NCI-H187 treated with DMSO at 0.1 percent for 48 hours (cell line): ENCODE data around the gene EPDR1.

ENCODE experiments used
- DNase-seq: peaks from one replicate; lab custom pipeline; 2025; lab: John Stamatoyannopoulos, UW

The EPDR1 gene

DNA sequence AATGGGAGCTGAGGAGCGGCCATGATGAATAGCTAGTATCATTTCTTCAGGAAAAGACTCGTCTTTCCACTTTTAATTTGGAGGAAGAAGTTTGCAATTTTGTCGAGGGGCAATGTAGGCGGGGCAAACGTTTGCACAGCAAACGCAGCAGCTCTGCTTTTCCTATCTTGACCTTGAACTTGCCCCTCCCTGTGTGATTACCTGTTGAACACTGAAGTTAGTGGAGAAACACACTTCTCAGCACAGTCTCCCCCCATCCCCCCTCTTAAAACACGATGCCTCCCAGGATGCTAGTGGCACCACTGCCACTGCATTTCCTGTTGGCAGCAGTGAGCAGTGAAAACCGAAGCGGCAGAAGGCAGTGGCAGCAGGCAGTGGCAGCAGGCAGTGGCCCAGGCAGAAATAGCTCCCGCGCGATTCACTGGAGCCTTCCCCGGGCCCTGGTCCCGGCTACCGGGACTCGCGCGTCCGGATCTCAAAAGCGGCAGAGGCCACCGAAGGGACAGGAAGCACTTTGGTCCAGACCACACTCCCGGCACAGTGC lies at the start of gene EPDR1:
Gene EPDR1, plus strand, starts transcription at position 336 of the 544 bp plus-strand sequence. CDS start 300 bp downstream, outside the sequence.
- DNase-seq: no peak

DNA sequence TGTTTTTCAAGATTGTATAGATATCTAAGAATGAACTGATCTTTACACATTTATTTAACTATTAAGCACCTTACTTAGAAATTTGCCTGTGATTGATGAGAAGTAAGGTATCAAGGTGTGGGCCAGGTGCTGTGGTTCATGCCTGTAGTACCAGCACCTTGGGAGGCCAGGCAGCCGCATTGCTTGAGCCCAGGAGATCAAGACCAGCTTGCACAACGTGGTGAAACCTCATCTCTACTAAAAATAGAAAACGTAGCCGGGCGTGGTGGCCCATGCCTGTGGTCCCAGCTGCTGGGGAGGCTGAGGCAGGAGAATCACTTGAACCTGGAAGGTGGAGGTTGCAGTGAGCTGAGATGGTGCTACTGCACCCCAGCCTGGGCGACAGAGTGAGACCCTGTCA lies 38.4 kb upstream of the EPDR1 start:
- no peak for DNase-seq

DNA sequence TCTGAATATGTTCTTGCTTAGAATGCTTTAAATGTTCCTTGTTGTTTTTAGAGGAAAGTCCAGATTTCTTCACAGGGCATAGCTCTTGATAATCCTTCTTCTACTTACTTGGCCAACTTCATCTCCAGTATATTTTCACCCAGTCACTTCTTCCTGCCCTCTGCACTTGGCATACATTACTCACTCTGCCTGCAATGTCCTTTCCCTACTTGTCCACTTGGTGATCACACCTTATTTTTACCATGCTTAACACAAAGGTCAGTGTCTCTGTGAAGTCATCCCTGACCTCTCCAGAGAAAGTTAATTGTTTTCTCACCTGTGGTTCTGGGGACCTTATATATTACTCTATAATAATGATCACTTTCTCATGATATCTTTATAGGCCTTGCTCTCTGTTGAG lies 27.1 kb upstream of the EPDR1 start:
- DNase-seq: no peak

DNA sequence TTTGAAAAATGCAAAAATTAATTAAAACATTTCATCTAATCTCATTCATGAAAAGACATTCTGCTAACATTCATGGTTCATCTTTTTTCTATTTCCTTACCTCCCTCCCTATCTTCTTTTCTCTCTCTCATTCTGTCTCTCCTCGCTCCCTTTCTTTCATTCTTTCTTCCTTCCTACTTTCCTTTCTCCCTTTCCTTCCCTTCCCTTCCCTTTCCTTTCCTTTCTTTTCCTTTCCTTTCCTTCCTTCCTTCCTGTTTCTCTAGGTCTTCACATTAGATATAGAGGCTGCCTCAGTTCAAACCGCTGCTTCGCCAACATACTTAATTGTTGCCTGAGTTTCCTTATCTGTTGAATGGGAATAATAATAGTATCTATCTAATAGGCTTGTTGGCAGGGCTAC lies 25.8 kb upstream of the EPDR1 start:
- DNase-seq: no peak

DNA sequence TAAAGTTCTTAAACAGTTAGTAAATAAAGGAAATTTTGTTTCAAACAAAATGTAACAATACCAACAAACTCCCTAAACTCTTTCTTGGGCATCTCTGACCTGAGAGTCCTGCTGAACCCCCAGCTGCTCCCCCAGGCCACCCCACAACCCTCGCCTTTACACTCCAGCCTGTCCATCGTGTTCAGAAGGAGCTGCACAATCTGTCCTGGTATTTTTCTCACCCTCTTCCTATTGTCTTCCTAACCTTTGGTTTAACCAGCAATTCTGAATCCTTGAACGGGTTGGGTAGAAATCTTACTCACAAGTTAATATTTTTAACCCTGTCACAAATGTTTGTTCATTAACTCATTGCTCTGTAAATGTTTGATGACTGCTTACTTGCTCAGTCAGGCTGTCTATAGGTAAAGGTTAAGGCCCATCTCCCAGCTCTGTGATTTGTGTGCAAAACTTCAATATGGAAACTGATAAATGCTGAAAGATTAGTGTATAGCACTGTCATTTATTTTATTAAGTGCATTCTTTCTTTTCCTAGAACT lies 20.7 kb upstream of the EPDR1 start:
- DNase-seq: no peak

DNA sequence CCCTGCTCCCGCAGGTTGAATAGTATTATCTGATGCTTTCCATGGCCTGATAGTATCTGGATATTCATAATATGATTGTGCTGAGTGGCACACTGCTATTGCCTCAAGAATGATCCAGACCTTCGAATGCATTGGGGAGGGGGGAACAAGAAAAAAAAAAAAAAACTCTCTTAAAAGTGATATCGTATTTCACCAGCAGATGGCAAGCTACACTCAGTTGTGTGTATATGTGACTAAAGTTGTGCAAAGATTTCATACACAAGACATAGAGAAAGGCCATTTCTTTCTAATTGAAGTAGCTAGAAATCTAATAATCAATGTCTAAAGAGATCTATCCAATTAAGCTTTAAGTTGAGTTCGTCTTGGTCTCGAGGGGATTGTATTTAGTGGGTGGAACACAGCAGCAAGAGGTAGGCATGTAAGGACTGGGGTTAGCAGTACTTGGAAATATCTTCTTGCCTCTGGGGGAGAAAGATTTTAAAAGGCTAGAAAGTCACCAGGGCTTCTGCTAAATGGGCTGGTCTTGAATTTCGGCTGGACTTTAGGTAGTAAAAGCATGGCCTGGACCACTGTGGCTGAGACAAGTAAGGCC lies 19.1 kb upstream of the EPDR1 start:
- peak; percentile 23 for DNase-seq

DNA sequence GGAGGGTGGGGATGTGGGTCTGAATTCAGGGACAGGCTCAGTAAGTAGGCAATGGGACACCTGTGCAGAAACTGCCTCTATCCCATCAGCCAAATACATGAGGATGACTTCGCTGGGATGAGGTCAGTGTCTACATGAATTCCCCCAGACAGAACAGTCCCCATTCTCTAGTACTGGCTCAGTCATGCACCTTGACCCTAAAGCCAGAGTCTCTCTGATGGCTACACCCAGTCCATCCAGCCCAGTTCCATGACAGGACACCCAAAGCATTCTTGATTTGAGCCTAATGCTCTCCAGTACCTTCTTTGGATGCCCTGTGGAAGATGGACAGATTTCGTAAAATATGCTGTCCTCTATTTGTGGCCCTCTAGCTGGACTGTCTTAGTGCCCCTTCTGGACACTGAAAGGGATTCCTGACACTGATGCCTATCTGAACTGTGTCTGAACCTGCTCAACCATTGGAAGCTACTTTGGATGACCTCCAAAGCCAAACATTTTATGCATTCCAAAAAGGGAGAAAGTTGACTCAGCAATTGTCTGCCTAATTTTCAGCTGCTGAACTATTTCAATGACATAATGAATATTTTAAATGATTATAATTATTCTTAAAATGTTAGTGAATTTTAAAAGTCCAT lies 18.4 kb upstream of the EPDR1 start:
- DNase-seq: no peak

DNA sequence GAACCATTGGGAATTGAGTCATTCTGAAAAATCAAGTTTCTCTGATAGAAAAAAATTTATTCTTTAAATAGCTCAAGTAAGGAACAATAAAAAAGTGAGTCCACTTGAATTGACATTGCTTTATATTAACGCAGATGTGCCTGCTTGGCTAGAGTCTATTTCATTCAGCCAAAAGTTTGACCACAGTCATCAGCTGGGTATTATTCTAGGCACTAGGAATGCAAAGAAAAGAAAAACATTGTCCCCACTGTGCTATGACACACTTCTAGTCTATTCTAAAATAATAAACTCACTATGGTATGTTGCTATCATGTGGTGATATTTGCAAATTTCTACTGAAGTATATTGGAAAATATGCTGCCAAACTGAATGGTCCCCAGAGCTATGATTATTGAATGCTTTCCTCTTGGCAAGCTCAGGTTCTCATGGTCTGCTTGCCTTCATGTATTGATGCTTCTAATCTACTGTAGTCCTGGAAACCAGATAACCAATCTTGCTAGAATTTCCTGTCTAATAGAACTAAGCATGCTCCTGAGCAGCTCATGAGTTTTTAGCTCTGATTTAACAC lies 12.1 kb upstream of the EPDR1 start:
- no peak for DNase-seq

DNA sequence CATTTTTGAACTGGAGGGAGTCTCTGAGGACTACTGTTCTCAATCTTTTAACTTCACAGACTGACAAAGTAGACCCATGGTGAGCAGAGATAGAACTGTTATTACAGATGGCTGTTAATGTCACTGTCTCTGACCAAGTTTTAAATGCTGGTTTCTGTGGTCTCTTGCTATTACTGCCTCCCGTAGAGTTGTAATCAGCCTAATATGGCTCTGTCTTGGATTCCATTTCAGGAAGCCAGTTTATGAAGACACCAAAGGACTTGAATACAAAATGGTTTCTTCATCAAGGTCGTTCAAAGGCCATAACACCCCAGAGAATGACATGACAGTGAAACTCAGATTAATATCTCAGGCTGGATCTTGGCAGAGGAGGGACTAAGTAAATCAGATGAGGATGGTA lies 7.7 kb upstream of the EPDR1 start:
- DNase-seq: no peak

DNA sequence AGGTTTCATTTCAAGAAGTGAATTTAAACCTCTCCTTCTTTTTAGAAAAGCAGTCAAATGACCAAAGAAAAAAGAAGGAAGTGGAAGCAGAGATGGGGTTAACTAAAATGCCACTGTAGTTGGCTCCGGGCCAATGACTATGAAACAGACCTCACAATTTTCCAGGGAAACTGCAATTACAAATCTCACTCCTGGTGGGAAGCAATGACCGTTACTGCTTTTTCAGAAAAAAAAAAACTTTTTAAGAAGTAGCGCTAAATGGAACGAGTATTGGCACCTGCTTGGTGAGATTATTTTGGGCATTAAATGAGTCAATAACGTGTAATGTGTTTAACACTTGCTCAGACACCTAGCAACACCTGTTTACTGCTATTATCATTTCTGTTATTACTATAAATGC lies 5.0 kb upstream of the EPDR1 start:
- no peak for DNase-seq

DNA sequence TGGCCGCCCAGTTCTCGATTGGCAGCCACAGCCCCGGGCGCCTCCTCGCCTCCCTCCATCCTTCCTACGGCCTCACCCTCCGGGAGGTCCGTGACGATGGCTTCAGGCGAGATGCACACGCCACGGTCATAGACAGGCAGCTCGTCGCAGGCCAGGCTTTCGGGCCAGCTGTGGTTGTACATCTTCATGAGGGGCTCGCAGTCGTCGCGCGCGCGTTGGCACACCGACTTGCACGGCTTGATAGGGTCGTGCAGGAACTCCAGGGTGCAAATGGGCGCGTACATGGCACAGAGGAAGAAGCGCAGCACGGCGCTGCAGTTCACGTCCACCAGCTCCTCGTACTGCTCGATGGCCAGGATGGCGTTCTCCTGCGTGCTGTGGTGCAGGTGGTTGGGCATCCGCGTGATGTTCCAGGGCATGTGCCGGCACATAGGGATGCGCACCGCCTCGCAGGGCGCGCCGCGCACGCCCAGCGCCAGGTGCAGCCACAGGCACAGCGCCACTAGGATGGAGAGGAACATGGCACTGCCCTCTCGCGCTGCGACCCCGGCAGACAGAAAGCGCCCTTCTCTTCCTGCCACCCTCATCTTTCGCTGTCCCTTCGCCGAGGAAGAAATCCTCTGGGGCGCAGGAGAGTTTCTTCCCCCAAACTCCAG lies 4.3 kb upstream of the EPDR1 start:
- no peak for DNase-seq

DNA sequence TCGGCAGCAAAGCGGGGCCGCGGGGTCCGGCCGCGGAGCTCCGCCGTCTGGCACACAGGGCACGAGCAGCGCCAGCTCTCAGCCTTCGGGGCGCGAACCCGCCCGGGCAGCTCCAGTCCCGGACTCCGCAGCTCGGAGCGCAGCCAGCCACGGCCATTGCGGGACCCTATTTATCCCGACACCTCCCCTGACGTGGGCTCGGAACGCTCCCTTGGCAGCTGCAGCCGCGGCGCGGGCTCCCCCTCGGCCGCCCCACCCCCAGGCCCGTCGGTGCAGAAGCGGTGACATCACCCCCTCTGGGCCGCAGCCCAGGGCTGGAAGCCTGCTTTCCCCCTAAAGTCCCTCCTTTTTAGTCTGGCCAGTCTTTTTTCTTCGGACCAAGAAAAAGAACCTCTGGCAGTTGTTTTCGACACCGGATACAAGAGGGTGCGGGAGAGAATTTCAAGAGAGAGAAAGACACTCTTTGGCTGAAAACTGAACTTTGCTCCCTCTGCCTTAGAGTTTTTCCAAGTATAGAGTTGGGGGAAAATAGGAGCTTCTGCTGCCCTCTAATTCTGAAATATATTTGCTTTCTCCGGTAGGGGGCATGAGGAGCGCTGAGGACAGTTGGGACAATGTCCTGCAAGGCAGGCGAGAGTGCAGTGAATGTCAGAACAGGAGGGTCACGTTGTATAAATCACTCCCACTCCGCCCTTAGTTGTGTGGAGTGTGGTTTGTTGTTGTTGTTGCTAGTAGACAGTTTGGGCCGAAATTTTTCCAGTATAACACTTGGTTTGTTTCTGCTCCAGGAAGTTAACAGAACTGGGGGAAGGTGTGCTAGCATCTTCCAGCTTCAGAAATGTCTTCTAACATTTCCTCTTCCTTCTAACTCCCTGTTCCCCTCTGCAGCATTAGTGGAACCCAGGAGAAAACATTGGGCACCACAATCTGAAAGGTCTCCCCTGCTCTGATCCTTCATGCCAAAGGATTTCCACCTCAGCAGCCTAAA lies 3.5 kb upstream of the EPDR1 start, which contains the start of gene SFRP4:
Gene SFRP4, minus strand, starts transcription at position 145 of the 988 bp plus-strand sequence. CDS start 280 bp downstream, outside the sequence.
- DNase-seq: no peak

DNA sequence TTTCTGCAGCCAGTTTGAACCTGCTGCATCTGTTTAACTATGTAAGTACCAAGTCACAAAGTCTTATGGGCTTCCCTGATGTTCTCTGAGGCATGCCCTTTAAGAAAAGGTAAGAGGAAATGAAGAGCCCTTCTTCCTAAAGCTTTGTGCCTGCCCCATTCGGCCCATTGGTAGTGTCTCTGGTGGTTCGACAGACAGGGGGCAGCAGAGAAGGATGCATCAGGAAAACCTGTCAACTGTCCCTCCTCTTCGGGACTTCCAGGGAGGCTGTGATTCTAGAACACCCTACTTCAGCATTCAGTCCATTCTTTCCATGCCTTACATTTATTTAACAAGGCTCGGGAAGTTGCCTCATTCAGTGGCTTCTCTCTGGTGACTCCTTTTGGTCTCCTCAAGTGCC lies 1.9 kb upstream of the EPDR1 start:
- no peak for DNase-seq

DNA sequence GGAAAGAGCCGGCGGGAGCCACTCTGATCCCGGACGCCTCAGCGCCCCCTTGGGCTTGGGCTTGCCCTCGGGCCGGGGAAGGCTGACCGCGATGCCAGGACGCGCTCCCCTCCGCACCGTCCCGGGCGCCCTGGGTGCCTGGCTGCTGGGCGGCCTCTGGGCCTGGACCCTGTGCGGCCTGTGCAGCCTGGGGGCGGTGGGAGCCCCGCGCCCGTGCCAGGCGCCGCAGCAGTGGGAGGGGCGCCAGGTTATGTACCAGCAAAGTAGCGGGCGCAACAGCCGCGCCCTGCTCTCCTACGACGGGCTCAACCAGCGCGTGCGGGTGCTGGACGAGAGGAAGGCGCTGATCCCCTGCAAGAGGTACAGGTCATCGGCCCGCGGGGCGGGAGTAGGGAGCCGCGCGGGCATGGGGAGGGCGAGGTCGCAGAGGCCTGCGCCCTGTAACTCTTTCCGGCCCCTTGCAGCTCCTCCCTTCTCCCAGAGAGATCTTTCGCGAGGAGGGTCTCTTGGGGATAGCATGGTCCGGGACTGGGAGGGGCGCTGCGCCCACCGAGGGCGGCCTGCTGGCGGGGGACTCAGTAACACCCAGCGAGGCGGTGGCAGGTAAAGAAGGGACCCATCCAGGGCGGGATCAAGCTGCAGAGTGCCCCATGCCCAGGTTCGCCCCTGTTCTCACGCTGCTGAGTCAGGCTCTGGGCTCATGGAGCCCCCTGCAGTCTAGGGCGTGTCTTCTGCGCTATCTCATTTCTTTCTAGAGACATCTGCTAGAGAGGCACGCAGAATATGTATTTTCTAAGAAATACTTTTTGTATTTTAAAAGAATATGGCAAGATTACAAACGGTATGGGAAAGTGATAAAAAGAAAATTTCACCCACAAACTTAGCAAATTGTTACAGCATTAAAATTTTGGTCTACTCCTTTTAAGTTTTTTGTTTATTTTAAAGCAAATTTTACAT lies 687 bp downstream of the EPDR1 start:
- no peak for DNase-seq

DNA sequence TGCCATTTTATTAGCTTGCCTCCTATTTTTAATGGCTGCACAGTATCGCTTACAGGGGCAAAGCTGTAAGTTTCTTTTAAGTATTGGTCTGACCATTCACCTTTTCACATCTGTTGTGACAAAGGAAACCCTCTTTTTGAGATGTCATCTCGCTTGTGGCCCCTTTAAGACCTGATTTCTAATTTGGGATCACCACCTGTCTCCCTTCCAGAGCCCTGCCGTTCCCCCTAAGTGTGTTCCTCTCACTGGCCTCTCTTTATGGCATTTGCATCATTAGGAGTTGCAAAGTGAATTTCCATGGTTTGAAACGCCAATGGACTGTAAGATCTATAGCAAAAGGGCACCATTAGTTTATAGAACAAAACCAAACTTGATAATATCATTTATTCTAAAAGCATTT lies 1.4 kb downstream of the EPDR1 start:
- no peak for DNase-seq

DNA sequence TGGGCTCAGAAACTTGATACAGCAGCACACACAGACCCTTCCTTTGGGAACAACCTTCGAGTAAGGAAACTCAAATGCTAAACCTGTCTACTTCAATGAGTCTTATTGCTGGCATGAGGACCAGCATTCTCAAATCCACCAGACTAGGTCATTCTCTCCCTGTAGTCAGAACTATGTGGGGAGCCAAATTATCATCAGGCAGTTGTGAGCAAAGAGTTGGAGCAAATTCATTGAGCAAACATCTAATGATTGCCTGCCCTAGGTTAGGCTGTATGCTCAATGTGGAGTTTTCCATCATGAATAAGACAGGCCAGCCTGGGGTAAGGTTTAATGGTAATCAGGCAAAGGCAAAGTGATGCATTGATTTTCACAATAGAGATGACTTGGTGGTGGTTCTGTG lies 3.6 kb downstream of the EPDR1 start:
- DNase-seq: no peak

DNA sequence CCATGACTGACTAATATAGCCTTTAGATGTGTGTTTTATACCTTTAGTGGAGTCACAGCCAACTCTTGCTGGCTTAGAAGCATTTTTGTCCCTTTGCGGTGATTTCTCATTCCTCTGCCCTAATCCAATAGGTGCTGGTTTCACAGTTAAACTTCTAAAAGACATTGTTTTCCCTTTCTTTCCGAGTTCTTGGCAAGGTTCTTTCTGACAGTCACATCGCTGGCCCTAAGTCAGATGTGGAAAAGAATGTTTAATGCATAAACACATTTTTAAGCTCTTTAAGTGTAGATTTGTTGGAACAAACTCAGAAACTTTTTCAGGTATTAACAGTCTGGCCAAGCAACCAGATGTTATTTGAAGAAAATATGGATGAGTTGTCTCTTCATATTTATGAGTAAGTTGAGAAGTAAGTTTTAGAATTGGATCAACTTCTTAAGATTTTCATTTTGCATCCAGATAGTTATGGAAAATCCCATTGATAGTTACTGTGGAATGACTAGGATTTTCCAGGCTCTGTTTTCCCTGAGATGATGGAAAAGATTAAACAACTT lies 4.1 kb downstream of the EPDR1 start:
- DNase-seq: no peak

DNA sequence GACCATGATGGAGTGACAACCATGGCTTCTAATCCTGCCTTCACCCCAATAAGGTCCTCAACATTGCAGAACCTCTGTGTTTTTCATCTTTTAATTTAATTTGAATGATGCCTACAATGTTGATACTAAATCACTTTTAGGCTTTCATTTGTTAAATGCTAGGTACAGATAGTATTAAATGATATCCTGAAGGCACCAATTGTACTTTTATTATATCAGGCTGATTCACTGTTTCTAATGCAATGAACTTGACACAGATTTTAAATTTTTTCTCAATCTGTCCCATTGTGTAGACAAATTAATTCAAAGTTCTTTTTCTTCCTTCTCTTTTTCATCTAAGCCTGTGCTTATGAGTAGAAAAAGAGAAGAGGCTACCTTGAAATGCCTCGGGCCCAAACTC lies 5.2 kb downstream of the EPDR1 start:
- no peak for DNase-seq

DNA sequence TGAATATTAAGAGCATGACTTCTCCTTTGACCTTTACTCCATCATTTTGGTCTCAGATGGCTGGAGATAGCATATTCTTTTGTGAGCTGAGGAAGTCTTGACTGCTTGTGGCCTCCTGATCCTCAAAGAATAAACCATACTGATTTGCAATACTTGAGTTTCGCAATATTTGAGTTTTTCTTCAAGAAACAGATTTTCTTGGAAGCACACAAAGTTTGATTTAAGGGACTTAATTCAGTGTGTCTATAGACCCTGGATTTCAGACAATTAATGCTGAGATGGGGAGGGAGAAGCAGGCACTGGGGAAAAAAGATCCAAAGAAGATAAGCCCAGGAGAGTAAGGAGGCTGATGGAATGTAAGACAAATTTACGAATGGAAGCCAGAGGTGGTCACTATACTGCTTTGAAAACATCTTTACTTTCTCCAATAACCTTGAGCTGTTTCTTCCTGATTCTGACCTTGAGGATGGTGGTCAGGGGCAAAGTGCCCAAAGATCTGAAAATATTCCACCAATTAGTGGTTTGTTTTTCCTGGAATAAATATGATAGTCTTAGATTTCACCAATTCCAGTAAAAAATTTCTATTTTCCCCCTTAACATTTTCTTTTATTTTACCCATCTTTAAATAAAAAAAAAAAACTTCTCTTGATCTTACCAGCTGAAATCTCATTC lies 7.5 kb downstream of the EPDR1 start:
- DNase-seq: no peak
